ENCODE results near the gene BCAM. TPM values are rescaled to one million over a fixed set of nuclear protein-coding genes. Genes with fewer than 3 reads are reported as not detected.

The BCAM gene
- total and polyA plus RNA-seq, 2 donors (not counting 1 experiment from before 2014, with no cell fraction given): 12.2 to 20.3 TPM

- Histone ChIP-seq H3K27ac (ENCODE audit: insufficient read depth, low read length) (no peak overlapping the region), H3K4me1 (ENCODE audit: control insufficient read depth, extremely low read depth, insufficient read depth, low read length) (no peaks in the 10 kb centered on the region), H3K79me2 (ENCODE audit: control insufficient read depth, insufficient read depth, low read length) (no peaks in the 10 kb centered on the region), H2AFZ (ENCODE audit: low read length) (no peak overlapping the region), H3K4me2 (ENCODE audit: extremely low read depth, insufficient read depth, low read length) (no peak overlapping the region), H3K9me3 (ENCODE audit: control insufficient read depth, insufficient read depth, low read depth, low read length) (no peaks in the 10 kb centered on the region), H3K36me3 (ENCODE audit: control insufficient read depth, insufficient read depth, low read length) (no peaks in the 10 kb centered on the region), H3K4me3 (replicated peaks in 1 of 4; ENCODE audit: control extremely low read depth in 1 of 4, insufficient read depth in 1 of 4, low read depth in 3 of 4, low read length in 4 of 4) (no peak overlapping the region), H3K27me3 (ENCODE audit: control insufficient read depth, insufficient read depth, low read length) (no peaks in the 10 kb centered on the region), H4K20me1 (ENCODE audit: control insufficient read depth, extremely low read depth, insufficient read depth, low read length) (no peaks in the 10 kb centered on the region), H3K9ac (ENCODE audit: insufficient read depth, low read length) (no peak overlapping the region)
- TF ChIP-seq CTCF (conservative IDR thresholded peaks at IDR 0.05 in 1 of 2, IDR thresholded peaks at IDR 0.05 in 1 of 2; ENCODE audit: low read depth in 1 of 2, low read length in 2 of 2) (no peak), EZH2 (IDR thresholded peaks at IDR 0.05; ENCODE audit: low read length, missing control alignments) (no peak)
- no peak for DNase-seq (ENCODE audit: low read depth in 2 of 2)
These were observed 22.9 kb upstream of the BCAM start for GRCh38 chr19:44785993-44786392.

GRCh38 chr19:44788971-44789370 is 19.9 kb upstream of the BCAM start:
- Histone ChIP-seq H3K36me3 (ENCODE audit: control insufficient read depth, insufficient read depth, low read length) (no peaks in the 10 kb centered on the region), H2AFZ (ENCODE audit: low read length) (no peak overlapping the region), H3K27ac (ENCODE audit: insufficient read depth, low read length) (no peak overlapping the region), H4K20me1 (ENCODE audit: control insufficient read depth, extremely low read depth, insufficient read depth, low read length) (no peaks in the 10 kb centered on the region), H3K79me2 (ENCODE audit: control insufficient read depth, insufficient read depth, low read length) (no peaks in the 10 kb centered on the region), H3K4me1 (ENCODE audit: control insufficient read depth, extremely low read depth, insufficient read depth, low read length) (no peaks in the 10 kb centered on the region), H3K9me3 (ENCODE audit: control insufficient read depth, insufficient read depth, low read depth, low read length) (no peaks in the 10 kb centered on the region), H3K4me2 (ENCODE audit: extremely low read depth, insufficient read depth, low read length) (no peak overlapping the region), H3K4me3 (replicated peaks in 1 of 4; ENCODE audit: control extremely low read depth in 1 of 4, insufficient read depth in 1 of 4, low read depth in 3 of 4, low read length in 4 of 4) (no peak overlapping the region), H3K9ac (ENCODE audit: insufficient read depth, low read length) (no peak overlapping the region), H3K27me3 (ENCODE audit: control insufficient read depth, insufficient read depth, low read length) (no peaks in the 10 kb centered on the region)
- TF ChIP-seq CTCF (conservative IDR thresholded peaks at IDR 0.05 in 1 of 2, IDR thresholded peaks at IDR 0.05 in 1 of 2; ENCODE audit: low read depth in 1 of 2, low read length in 2 of 2) (no peak), EZH2 (IDR thresholded peaks at IDR 0.05; ENCODE audit: low read length, missing control alignments) (no peak)
- DNase-seq (ENCODE audit: low read depth in 2 of 2): no peak

- no peak overlapping the region for H3K9ac ChIP-seq (ENCODE audit: insufficient read depth, low read length)
- no peak overlapping the region for H3K27ac ChIP-seq (ENCODE audit: insufficient read depth, low read length)
- no peaks in the 10 kb centered on the region for H4K20me1 ChIP-seq (ENCODE audit: control insufficient read depth, extremely low read depth, insufficient read depth, low read length)
- H3K9me3 ChIP-seq (ENCODE audit: control insufficient read depth, insufficient read depth, low read depth, low read length): no peaks in the 10 kb centered on the region
- no peak overlapping the region for H3K4me2 ChIP-seq (ENCODE audit: extremely low read depth, insufficient read depth, low read length)
- no peaks in the 10 kb centered on the region for H3K36me3 ChIP-seq (ENCODE audit: control insufficient read depth, insufficient read depth, low read length)
- no peaks in the 10 kb centered on the region for H3K27me3 ChIP-seq (ENCODE audit: control insufficient read depth, insufficient read depth, low read length)
- TF ChIP-seq EZH2 (IDR thresholded peaks at IDR 0.05; ENCODE audit: low read length, missing control alignments): no peak
- no peak for TF ChIP-seq CTCF (conservative IDR thresholded peaks at IDR 0.05 in 1 of 2, IDR thresholded peaks at IDR 0.05 in 1 of 2; ENCODE audit: low read depth in 1 of 2, low read length in 2 of 2)
- no peaks in the 10 kb centered on the region for H3K4me1 ChIP-seq (ENCODE audit: control insufficient read depth, extremely low read depth, insufficient read depth, low read length)
- DNase-seq (ENCODE audit: low read depth in 2 of 2): no peak
- no peak overlapping the region for H2AFZ ChIP-seq (ENCODE audit: low read length)
- no peak overlapping the region for H3K4me3 ChIP-seq (replicated peaks in 1 of 4; ENCODE audit: control extremely low read depth in 1 of 4, insufficient read depth in 1 of 4, low read depth in 3 of 4, low read length in 4 of 4)
- no peaks in the 10 kb centered on the region for H3K79me2 ChIP-seq (ENCODE audit: control insufficient read depth, insufficient read depth, low read length)
These were observed 18.9 kb upstream of the BCAM start for GRCh38 chr19:44789943-44790483.
